Transverse colon (tissue), 4 donors: Measurements from ENCODE around the gene ESR1. TPM values are rescaled to one million over a fixed set of nuclear protein-coding genes. Genes with fewer than 3 reads are reported as not detected.
A peak's percentile ranks its signal among the peaks of the same experiment; 100 is the strongest.

Experiments
- DNase-seq: peaks from one replicate; pipeline ENCODE4 v3.0.0-alpha.2; 2019
- H3K27ac ChIP-seq, 4 donors: fragments of 200-600 bp; sonication (generic); 2 replicates each; pipeline ENCODE4 v1.5.1; 2016 to 2018; ENCODE audit warnings: inconsistent platforms in 4 of 4
- H3K27me3 ChIP-seq: fragments of 200-600 bp; sonication (generic); 2 replicates; pipeline ENCODE4 v1.5.1; 2017; ENCODE audit warnings: inconsistent platforms
- H3K36me3 ChIP-seq, 4 donors: fragments of 200-600 bp; sonication (generic); 2 replicates each; pipeline ENCODE4 v1.5.1; 2017 to 2019; ENCODE audit warnings: inconsistent platforms in 4 of 4
- H3K4me1 ChIP-seq, 4 donors: fragments of 200-600 bp; sonication (generic); 2 replicates each; pipeline ENCODE4 v1.5.1; 2017 to 2020; ENCODE audit warnings: inconsistent platforms in 4 of 4
- H3K4me3 ChIP-seq, 4 donors: fragments of 200-600 bp; sonication (generic); 1 replicate in 1 of 4; 2 replicates in 3 of 4; pipeline versions ENCODE4 v1.5.1 to v1.6.1; 2017 to 2019; ENCODE audit warnings: inconsistent platforms in 4 of 4
- H3K9me3 ChIP-seq, 2 donors: fragments of 200-600 bp; sonication (generic); 2 replicates each; pipeline ENCODE4 v1.5.1; 2017 to 2019; ENCODE audit warnings: inconsistent platforms in 2 of 2
- EP300 ChIP-seq: sonication (generic); formaldehyde crosslinking; IDR thresholded peaks from one replicate; pipeline ENCODE4 v1.6.1; 2017; ENCODE audit warnings: antibody characterized with exemption, low read depth
- POLR2A ChIP-seq: fragments of 450-650 bp; IDR thresholded peaks from one replicate; pipeline ENCODE4 v1.6.1; 2016; ENCODE audit warnings: antibody characterized with exemption, mild to moderate bottlenecking, moderate library complexity
- POLR2AphosphoS5 ChIP-seq, 3 donors: sonication (generic); formaldehyde crosslinking; IDR thresholded peaks; one replicate each; pipeline ENCODE4 v1.6.1; 2016; ENCODE audit warnings: antibody characterized with exemption in 3 of 3
- WGBS, 2 donors: methylation state at CpG; one replicate each; pipeline ENCODE4 v1.1.5; 2018; ENCODE audit warnings: low coverage in 1 of 2; 5-methylcytosine and 5-hydroxymethylcytosine counted together
- in situ Hi-C, 4 donors: fragments of 200-750 bp; cut with MboI; loops; one replicate each; pipeline versions ENCODE4 v1.15.0 to v1.15.1; 2017; ENCODE audit warnings: low sequenced_read_pairs in 3 of 4, low pct_ligation_motif_present in 1 of 4, low pct_unique_long_range_greater_than_20kb in 1 of 4
- intact Hi-C: fragments of 100-400 bp; cut with DNase I; formaldehyde crosslinking; loops from one replicate; pipeline ENCODE4 v1.15.1; 2023; ENCODE audit warnings: low total_unique reads
- total RNA-seq, 4 donors: library from RNA; depleted of rRNA; stranded (reverse); fragments of >200 nt; gene quantifications; one replicate each; pipeline ENCODE4 v1.1.0, GENCODE V29; 2016
- TF ChIP-seq, protein P1 (sequence below), 5 experiments: fragments of 200-600 bp in 3 of 5; fragments of 450-650 bp in 2 of 5; sonication (generic) in 3 of 5; IDR thresholded peaks; 1 replicate in 2 of 5; 2 replicates in 3 of 5; pipeline ENCODE4 v1.5.1; 2016 to 2017; ENCODE audit warnings: antibody characterized with exemption in 5 of 5, inconsistent platforms in 3 of 5, mild to moderate bottlenecking in 2 of 5, moderate library complexity in 1 of 5

The ESR1 gene
- total RNA-seq, 4 donors from 2014 or later = 0.37 to 0.48 (median 0.41) TPM; not detected in 1

DNA sequence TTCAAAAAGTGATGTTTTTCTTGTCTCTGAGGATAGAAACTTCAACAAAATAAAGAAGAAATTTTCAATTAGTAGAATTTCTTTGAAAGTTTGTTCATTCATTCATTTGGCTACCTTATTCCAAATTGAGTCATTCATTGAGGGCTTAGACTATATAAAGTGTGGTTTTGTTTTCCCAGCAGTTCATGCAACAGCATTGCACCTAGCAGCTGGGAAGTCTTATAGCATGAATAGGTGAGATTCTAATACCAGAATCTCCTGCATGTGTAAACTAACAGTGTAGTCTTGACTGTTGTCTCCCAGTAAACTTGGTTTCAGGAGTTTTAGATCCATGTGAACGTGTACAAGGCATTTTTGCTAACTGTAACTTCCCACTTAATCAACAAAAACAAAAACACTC is 7.1 kb downstream of the ESR1 start:
- no peaks in the 10 kb centered on the region for H3K9me3 ChIP-seq
- no peaks in the 10 kb centered on the region for H3K36me3 ChIP-seq
- no peak overlapping the region for H3K27ac ChIP-seq
- no peaks in the 10 kb centered on the region for H3K4me1 ChIP-seq
- DNase-seq = no peak
- in situ Hi-C loops = no loop called here
- H3K27me3 ChIP-seq = peaks cover 20% of the 10 kb centered on the region
- no peak overlapping the region for H3K4me3 ChIP-seq
- intact Hi-C loops = no loop called here
- WGBS, 2 donors = 35% methylated on average over 1 of the region's 1 CpG; no CpG with 5 or more reads in 1 of the 2 donors
- TF ChIP-seq POLR2AphosphoS5 (IDR thresholded peaks at IDR 0.05) (no peak), EP300 (no peak), POLR2A (no peak)
- TF ChIP-seq, protein P1, sequence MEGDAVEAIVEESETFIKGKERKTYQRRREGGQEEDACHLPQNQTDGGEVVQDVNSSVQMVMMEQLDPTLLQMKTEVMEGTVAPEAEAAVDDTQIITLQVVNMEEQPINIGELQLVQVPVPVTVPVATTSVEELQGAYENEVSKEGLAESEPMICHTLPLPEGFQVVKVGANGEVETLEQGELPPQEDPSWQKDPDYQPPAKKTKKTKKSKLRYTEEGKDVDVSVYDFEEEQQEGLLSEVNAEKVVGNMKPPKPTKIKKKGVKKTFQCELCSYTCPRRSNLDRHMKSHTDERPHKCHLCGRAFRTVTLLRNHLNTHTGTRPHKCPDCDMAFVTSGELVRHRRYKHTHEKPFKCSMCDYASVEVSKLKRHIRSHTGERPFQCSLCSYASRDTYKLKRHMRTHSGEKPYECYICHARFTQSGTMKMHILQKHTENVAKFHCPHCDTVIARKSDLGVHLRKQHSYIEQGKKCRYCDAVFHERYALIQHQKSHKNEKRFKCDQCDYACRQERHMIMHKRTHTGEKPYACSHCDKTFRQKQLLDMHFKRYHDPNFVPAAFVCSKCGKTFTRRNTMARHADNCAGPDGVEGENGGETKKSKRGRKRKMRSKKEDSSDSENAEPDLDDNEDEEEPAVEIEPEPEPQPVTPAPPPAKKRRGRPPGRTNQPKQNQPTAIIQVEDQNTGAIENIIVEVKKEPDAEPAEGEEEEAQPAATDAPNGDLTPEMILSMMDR (IDR thresholded peaks at IDR 0.05) = no peak

DNA sequence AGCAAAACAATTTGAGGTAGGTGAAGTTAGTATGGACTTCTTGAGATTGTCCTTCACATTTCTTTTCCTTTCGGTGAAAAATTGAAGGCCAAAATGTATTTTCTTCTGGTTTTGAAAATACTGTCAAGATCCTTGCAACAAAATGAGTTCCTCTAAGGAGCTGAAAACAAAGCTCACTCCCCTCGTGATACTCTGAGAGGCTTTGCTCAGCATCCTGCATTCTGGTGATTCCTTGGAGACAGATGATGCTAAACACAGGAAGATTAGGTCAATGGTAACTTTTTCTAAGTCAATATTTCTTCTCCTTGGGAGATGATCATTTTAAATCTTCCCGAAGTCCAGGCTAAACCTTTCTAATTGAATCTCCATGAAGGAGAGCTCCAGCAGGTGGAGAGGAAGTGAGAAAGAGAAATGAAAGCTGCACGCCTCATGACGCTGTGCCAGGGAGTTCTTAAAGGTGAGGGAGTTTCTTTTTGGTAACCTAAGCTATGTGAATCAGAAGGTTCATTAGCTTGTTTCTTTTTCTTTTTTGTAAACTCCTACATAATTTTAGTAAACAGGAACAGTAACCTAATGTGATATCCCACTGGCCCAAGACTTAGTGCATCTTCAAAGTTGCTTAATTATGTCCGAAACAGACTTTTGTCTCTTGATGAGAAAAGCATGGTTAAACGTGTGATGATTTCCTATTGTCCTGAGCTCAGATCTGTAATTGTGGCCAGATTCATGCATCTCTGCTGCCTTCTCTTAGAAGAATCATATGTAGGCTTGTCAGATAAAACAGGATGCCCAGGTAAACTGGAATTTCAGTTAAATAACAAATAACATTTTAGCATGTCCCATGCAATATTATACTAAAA is 15.0 kb downstream of the ESR1 start:
- Histone ChIP-seq H3K9me3 (no peaks in the 10 kb centered on the region), H3K36me3 (no peaks in the 10 kb centered on the region), H3K4me3 (no peak overlapping the region), H3K27me3 (no peaks in the 10 kb centered on the region), H3K4me1 (no peaks in the 10 kb centered on the region), H3K27ac (peak overlapping the region in 1 of 4 donors; percentile 35)
- in situ Hi-C loops = no loop called here
- peak; percentile 28 for DNase-seq
- TF ChIP-seq EP300 = no peak
- TF ChIP-seq POLR2AphosphoS5 (IDR thresholded peaks at IDR 0.05) = no peak
- TF ChIP-seq, protein P1 (IDR thresholded peaks at IDR 0.05) = no peak
- TF ChIP-seq POLR2A = no peak
- intact Hi-C loops = no loop called here
- WGBS, 2 donors = 55 to 66% methylated on average over 7 of the region's 7 CpGs

GRCh38 chr6:151826517-151827142 is 19.1 kb downstream of the ESR1 start:
- in situ Hi-C loops (no loop called here), intact Hi-C loops (no loop called here)
- Histone ChIP-seq H3K27ac (no peak overlapping the region), H3K4me3 (no peak overlapping the region), H3K27me3 (no peaks in the 10 kb centered on the region), H3K4me1 (no peaks in the 10 kb centered on the region), H3K36me3 (no peaks in the 10 kb centered on the region), H3K9me3 (no peaks in the 10 kb centered on the region)
- 76 to 80% methylated on average over 2 to 4 of the region's 4 CpGs for WGBS, 2 donors
- TF ChIP-seq POLR2AphosphoS5 (IDR thresholded peaks at IDR 0.05) (no peak), POLR2A (no peak), EP300 (no peak)
- TF ChIP-seq, protein P1 (IDR thresholded peaks at IDR 0.05) = no peak
- no peak for DNase-seq

DNA sequence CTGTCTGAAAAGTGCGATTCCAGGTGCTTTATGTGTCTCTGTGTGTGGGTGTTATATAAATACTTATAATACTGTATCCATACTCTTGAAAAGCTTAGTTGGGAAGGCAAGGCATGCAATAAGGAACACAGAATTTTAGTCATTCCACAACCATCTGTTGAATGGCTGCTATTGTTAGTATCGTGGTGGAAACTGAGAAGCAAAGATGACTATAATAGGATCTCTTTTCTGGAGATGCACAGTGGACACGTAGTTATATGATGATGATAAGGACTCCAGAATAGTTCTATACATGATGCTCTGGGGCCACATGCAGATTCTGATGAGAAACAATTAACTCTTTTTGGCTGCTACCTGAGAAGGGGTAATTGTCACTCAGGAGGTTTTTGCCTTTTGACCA is 25.2 kb downstream of the ESR1 start:
- no peak overlapping the region for H3K4me3 ChIP-seq
- no peaks in the 10 kb centered on the region for H3K9me3 ChIP-seq
- H3K36me3 ChIP-seq = no peaks in the 10 kb centered on the region
- TF ChIP-seq POLR2A (no peak), EP300 (no peak), POLR2AphosphoS5 (IDR thresholded peaks at IDR 0.05) (no peak)
- TF ChIP-seq, protein P1 (IDR thresholded peaks at IDR 0.05) = no peak
- H3K27ac ChIP-seq = no peak overlapping the region
- intact Hi-C loops = no loop called here
- in situ Hi-C loops = no loop called here
- DNase-seq = no peak
- WGBS, 2 donors = 77 to 80% methylated on average over 2 to 3 of the region's 3 CpGs
- H3K27me3 ChIP-seq = no peaks in the 10 kb centered on the region
- no peaks in the 10 kb centered on the region for H3K4me1 ChIP-seq
